H1 (cell line): ENCODE data around the gene RABL2A. TPM values are rescaled to one million over a fixed set of nuclear protein-coding genes. Genes with fewer than 3 reads are reported as not detected.

Source experiments
- BCL11A ChIP-seq, 2 experiments: IDR thresholded peaks; one replicate each; pipeline ENCODE4 v1.6.1; 2011; ENCODE audit warnings: low read depth in 2 of 2, low read length in 2 of 2, mild to moderate bottlenecking in 2 of 2
- CBX8 ChIP-seq: fragments of 300-800, 300-1000 bp; sonication (generic); IDR thresholded peaks from 2 replicates; pipeline ENCODE4 v1.7.1; 2016; ENCODE audit warnings: low read depth, low read length, borderline replicate concordance
- HDAC2 ChIP-seq, 2 experiments: fragments of 300-600 bp in 1 of 2; sonication (generic) in 1 of 2; IDR thresholded peaks; 2 replicates each; pipeline ENCODE4 v1.6.1; 2011 to 2012; ENCODE audit warnings: low read depth in 2 of 2, low read length in 2 of 2, mild to moderate bottlenecking in 2 of 2, moderate library complexity in 2 of 2, borderline replicate concordance in 1 of 2, inconsistent platforms in 1 of 2
- NANOG ChIP-seq: IDR thresholded peaks from 2 replicates; pipeline ENCODE4 v1.6.1; 2011; ENCODE audit warnings: low read length, low read depth, mild to moderate bottlenecking, inconsistent platforms; ENCODE audit not compliant: insufficient read depth, poor library complexity, severe bottlenecking
- POLR2AphosphoS5 ChIP-seq: IDR thresholded peaks from 2 replicates; pipeline ENCODE4 v1.6.1; 2011; ENCODE audit warnings: low read depth, low read length
- SIN3A ChIP-seq, 2 experiments: IDR thresholded peaks in 1 of 2; conservative IDR thresholded peaks in 1 of 2; 2 replicates each; pipeline ENCODE4 v1.6.1; 2011 to 2012; ENCODE audit warnings: low read length in 2 of 2, improper control_type of control experiment in 1 of 2, low read depth in 1 of 2, mild to moderate bottlenecking in 1 of 2
- TBP ChIP-seq: IDR thresholded peaks from 2 replicates; pipeline ENCODE4 v1.6.1; 2011; ENCODE audit warnings: low read depth, low read length, improper control_type of control experiment
- polyA plus RNA-seq, 7 experiments: library from polyadenylated mRNA; depleted of rRNA in 3 of 7; stranded (reverse) in 5 of 7; unstranded in 2 of 7; fragments of >200 nt in 5 of 7; fragments of 200-250 nt in 2 of 7; gene quantifications; 1 replicate in 5 of 7; 2 replicates in 1 of 7; 4 replicates in 1 of 7; pipeline versions ENCODE4 v1.2.1 to v1.2.3, GENCODE V29; 2011 to 2013; ENCODE audit warnings: missing spikeins in 2 of 7, mixed read lengths in 2 of 7
- total RNA-seq: library from RNA; stranded (reverse); fragmentation: NEBNext Ultra II Directional; extraction: Animal tissue kit (Norgen Biotek cat#: 25700); gene quantifications from 2 replicates; pipeline ENCODE4 v1.2.1, GENCODE V29; 2021
- TF ChIP-seq, protein P1 (sequence below): fragments of 300-600 bp; sonication (generic); IDR thresholded peaks from 2 replicates; pipeline ENCODE4 v1.7.1; 2012; ENCODE audit warnings: low read length, moderate library complexity, mild to moderate bottlenecking, inconsistent platforms; ENCODE audit not compliant: insufficient replicate concordance

The RABL2A gene
- total and polyA plus RNA-seq, 2 of the 8 experiments (the other 6 are each of a cell fraction or from before 2014, with no cell fraction given): 6.9 to 10.9 TPM

DNA sequence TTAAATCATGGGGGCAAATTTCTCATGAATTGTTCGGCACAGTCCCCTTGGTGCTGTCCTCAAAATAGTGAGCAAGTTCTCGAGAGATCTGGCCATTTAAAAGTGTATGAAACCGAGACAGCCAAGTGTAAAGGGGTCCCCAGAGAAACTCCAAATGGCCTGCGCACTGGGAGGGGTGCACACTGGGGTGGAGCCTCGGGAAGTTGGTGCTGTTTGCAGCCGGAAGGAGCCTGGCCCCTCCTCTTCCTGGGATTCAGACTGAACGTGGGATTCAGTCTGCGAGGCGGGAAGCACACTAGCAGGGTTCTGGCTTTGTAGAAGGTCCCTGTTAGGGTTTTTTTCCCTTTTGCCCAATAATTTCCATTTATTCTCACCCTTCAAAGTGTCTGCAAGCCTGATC lies 48.8 kb downstream of the RABL2A start (continued):
- TF ChIP-seq, protein P1, sequence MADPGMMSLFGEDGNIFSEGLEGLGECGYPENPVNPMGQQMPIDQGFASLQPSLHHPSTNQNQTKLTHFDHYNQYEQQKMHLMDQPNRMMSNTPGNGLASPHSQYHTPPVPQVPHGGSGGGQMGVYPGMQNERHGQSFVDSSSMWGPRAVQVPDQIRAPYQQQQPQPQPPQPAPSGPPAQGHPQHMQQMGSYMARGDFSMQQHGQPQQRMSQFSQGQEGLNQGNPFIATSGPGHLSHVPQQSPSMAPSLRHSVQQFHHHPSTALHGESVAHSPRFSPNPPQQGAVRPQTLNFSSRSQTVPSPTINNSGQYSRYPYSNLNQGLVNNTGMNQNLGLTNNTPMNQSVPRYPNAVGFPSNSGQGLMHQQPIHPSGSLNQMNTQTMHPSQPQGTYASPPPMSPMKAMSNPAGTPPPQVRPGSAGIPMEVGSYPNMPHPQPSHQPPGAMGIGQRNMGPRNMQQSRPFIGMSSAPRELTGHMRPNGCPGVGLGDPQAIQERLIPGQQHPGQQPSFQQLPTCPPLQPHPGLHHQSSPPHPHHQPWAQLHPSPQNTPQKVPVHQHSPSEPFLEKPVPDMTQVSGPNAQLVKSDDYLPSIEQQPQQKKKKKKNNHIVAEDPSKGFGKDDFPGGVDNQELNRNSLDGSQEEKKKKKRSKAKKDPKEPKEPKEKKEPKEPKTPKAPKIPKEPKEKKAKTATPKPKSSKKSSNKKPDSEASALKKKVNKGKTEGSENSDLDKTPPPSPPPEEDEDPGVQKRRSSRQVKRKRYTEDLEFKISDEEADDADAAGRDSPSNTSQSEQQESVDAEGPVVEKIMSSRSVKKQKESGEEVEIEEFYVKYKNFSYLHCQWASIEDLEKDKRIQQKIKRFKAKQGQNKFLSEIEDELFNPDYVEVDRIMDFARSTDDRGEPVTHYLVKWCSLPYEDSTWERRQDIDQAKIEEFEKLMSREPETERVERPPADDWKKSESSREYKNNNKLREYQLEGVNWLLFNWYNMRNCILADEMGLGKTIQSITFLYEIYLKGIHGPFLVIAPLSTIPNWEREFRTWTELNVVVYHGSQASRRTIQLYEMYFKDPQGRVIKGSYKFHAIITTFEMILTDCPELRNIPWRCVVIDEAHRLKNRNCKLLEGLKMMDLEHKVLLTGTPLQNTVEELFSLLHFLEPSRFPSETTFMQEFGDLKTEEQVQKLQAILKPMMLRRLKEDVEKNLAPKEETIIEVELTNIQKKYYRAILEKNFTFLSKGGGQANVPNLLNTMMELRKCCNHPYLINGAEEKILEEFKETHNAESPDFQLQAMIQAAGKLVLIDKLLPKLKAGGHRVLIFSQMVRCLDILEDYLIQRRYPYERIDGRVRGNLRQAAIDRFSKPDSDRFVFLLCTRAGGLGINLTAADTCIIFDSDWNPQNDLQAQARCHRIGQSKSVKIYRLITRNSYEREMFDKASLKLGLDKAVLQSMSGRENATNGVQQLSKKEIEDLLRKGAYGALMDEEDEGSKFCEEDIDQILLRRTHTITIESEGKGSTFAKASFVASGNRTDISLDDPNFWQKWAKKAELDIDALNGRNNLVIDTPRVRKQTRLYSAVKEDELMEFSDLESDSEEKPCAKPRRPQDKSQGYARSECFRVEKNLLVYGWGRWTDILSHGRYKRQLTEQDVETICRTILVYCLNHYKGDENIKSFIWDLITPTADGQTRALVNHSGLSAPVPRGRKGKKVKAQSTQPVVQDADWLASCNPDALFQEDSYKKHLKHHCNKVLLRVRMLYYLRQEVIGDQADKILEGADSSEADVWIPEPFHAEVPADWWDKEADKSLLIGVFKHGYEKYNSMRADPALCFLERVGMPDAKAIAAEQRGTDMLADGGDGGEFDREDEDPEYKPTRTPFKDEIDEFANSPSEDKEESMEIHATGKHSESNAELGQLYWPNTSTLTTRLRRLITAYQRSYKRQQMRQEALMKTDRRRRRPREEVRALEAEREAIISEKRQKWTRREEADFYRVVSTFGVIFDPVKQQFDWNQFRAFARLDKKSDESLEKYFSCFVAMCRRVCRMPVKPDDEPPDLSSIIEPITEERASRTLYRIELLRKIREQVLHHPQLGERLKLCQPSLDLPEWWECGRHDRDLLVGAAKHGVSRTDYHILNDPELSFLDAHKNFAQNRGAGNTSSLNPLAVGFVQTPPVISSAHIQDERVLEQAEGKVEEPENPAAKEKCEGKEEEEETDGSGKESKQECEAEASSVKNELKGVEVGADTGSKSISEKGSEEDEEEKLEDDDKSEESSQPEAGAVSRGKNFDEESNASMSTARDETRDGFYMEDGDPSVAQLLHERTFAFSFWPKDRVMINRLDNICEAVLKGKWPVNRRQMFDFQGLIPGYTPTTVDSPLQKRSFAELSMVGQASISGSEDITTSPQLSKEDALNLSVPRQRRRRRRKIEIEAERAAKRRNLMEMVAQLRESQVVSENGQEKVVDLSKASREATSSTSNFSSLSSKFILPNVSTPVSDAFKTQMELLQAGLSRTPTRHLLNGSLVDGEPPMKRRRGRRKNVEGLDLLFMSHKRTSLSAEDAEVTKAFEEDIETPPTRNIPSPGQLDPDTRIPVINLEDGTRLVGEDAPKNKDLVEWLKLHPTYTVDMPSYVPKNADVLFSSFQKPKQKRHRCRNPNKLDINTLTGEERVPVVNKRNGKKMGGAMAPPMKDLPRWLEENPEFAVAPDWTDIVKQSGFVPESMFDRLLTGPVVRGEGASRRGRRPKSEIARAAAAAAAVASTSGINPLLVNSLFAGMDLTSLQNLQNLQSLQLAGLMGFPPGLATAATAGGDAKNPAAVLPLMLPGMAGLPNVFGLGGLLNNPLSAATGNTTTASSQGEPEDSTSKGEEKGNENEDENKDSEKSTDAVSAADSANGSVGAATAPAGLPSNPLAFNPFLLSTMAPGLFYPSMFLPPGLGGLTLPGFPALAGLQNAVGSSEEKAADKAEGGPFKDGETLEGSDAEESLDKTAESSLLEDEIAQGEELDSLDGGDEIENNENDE: no peak
- TF ChIP-seq CBX8 (no peak), TBP (no peak), POLR2AphosphoS5 (no peak), HDAC2 (IDR thresholded peaks at IDR 0.05; ENCODE audit: borderline replicate concordance in 1 of 2, low read depth in 2 of 2, low read length in 2 of 2) (no peak), NANOG (no peak), BCL11A (IDR thresholded peaks at IDR 0.05; ENCODE audit: low read depth in 2 of 2, low read length in 2 of 2) (no peak), SIN3A (conservative IDR thresholded peaks at IDR 0.05 in 1 of 2, IDR thresholded peaks at IDR 0.05 in 1 of 2; ENCODE audit: low read depth in 1 of 2, low read length in 2 of 2) (no peak)
